Measurements from ENCODE around the gene DTYMK.
"Not testable (repeated sequence)": the region's sequence is repeated elsewhere in the genome, so short reads cannot be mapped to it uniquely, and the experiment has no call there.

DNA sequence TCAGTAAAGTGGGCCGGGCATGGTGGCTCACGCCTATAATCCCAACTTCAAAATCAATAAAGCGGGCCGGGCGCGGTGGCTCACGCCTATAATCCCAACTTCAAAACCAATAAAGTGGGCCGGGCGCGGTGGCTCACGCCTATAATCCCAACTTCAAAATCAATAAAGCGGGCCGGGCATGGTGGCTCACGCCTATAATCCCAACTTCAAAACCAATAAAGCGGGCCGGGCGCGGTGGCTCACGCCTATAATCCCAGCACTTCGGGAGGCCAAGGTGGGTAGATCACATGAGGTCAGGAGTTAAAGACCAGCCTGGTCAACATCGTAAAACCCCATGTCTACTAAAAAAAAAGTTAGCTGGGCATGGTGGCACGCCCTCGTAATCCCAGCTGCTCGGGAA is 23.9 kb downstream of the DTYMK start:
- not testable (repeated sequence) for TF ChIP-seq EZH2phosphoT487 (IDR thresholded peaks at IDR 0.05; ENCODE audit: insufficient read depth, low read depth); EZH2 (IDR thresholded peaks at IDR 0.05; ENCODE audit: insufficient read depth, poor library complexity, severe bottlenecking)
